ENCODE measurements around the gene CACNA2D3.

CACNA2D3 gene

DNA sequence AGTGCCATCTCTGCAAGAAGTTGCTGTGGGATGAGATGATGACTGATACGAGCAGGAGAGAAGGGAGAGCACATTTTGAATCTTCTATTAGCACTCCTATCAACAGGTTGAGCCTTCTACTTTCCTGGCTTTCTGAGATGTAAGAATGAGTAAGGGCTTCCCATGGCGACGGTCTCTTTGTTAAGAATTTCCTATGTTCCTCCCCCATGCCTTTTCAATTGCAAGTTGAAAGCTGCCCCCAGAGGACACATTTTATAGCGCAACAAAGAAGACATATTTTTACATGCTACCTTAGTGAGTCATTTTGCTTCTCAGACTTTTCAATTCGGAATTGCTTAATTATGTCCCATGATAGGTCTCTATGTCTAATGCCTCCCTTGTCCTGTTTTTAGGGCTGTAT, 876.8 kb downstream of the CACNA2D3 start:
- 0 out of 2 replicates have a peak overlapping the region, but pooled peaks have one; percentile 14 for H3K9ac ChIP-seq (ENCODE audit: low read depth, low read length)
- no peak overlapping the region for H3K4me3 ChIP-seq (ENCODE audit: low read depth, low read length)
- peaks cover 13% of the 10 kb centered on the region for H3K4me1 ChIP-seq (ENCODE audit: control insufficient read depth, insufficient read depth, low read length)
- no peaks in the 10 kb centered on the region for H3K27me3 ChIP-seq (ENCODE audit: control insufficient read depth, insufficient read depth, low read length)
- H3K9me3 ChIP-seq (ENCODE audit: control insufficient read depth, insufficient read depth, low read length): no peaks in the 10 kb centered on the region
- H3K27ac ChIP-seq (ENCODE audit: low read depth, low read length): peak overlapping the region; percentile 87
- no peaks in the 10 kb centered on the region for H3K36me3 ChIP-seq (ENCODE audit: control insufficient read depth, insufficient read depth, low read length)

DNA sequence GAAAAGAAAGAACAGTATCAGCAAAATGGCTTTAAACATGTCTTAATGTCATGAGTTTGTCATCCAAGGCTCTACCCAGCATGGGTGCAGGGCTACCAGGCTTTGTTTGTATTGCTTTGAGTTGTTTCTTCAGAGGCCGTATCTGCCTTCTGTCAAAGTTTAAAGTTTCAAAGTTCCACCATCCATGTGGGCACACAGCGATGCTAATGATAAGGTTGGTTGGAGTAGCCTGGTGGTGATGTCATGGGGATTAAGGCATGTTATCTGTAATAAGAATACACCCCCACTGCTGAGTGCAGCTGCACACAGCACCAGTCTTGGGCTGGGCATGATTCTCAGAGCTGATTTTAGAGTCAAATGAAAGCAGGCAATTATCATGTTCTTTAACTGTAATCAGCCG, 877.5 kb downstream of the CACNA2D3 start:
- peak overlapping the region; percentile 87 for H3K27ac ChIP-seq (ENCODE audit: low read depth, low read length)
- H3K4me3 ChIP-seq (ENCODE audit: low read depth, low read length): no peak overlapping the region
- H3K4me1 ChIP-seq (ENCODE audit: control insufficient read depth, insufficient read depth, low read length): peaks cover 13% of the 10 kb centered on the region
- H3K9ac ChIP-seq (ENCODE audit: low read depth, low read length): no peak overlapping the region
- H3K9me3 ChIP-seq (ENCODE audit: control insufficient read depth, insufficient read depth, low read length): no peaks in the 10 kb centered on the region
- H3K27me3 ChIP-seq (ENCODE audit: control insufficient read depth, insufficient read depth, low read length): no peaks in the 10 kb centered on the region
- H3K36me3 ChIP-seq (ENCODE audit: control insufficient read depth, insufficient read depth, low read length): no peaks in the 10 kb centered on the region

DNA sequence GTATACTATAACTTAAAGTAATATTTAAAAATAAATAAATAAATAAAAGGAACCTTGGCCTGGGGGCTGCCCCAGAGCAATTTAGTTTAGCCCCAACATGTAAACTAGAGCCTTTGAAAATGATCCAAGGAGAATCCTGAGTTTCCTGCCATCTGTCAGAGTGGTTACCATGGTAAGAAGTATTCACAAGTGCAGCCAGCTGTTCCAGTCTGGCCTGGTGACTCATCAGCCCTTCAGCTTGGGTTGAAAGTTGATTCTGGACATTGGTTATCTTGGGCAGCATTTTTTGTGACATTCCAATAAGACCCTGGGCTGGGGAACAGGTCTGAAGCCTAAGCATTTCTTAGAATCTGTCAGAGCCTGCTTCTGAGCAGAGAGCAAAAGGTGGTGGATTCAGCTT, 878.2 kb downstream of the CACNA2D3 start:
- H3K4me1 ChIP-seq (ENCODE audit: control insufficient read depth, insufficient read depth, low read length): peaks cover 17% of the 10 kb centered on the region
- H3K9me3 ChIP-seq (ENCODE audit: control insufficient read depth, insufficient read depth, low read length): no peaks in the 10 kb centered on the region
- H3K36me3 ChIP-seq (ENCODE audit: control insufficient read depth, insufficient read depth, low read length): no peaks in the 10 kb centered on the region
- no peak overlapping the region for H3K4me3 ChIP-seq (ENCODE audit: low read depth, low read length)
- no peaks in the 10 kb centered on the region for H3K27me3 ChIP-seq (ENCODE audit: control insufficient read depth, insufficient read depth, low read length)
- H3K9ac ChIP-seq (ENCODE audit: low read depth, low read length): no peak overlapping the region
- H3K27ac ChIP-seq (ENCODE audit: low read depth, low read length): no peak overlapping the region

DNA sequence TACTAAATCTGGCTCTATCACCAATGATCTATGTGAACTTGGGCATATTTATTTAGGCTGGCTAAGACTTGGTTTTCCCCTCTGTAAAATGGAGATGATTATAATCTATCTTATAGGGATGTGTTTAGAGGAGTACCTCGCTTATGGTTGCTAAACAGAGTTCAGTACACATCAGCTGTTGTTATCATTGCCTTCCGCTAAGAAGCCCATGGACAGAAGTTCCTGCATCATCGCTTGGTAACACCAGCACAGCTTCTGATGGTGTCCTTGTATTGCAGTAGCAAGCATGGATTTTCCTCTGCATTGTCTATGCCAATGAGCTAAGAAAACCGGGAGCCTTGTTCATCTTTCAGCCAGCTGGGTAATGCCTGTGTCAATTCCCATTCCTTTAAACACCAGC, 878.6 kb downstream of the CACNA2D3 start:
- Histone ChIP-seq H3K36me3 (ENCODE audit: control insufficient read depth, insufficient read depth, low read length) (no peaks in the 10 kb centered on the region), H3K4me3 (ENCODE audit: low read depth, low read length) (no peak overlapping the region), H3K9me3 (ENCODE audit: control insufficient read depth, insufficient read depth, low read length) (no peaks in the 10 kb centered on the region), H3K9ac (ENCODE audit: low read depth, low read length) (no peak overlapping the region), H3K4me1 (ENCODE audit: control insufficient read depth, insufficient read depth, low read length) (peaks cover 21% of the 10 kb centered on the region), H3K27me3 (ENCODE audit: control insufficient read depth, insufficient read depth, low read length) (no peaks in the 10 kb centered on the region), H3K27ac (ENCODE audit: low read depth, low read length) (no peak overlapping the region)

- no peak overlapping the region for H3K27ac ChIP-seq (ENCODE audit: low read depth, low read length)
- H3K36me3 ChIP-seq (ENCODE audit: control insufficient read depth, insufficient read depth, low read length): no peaks in the 10 kb centered on the region
- H3K4me1 ChIP-seq (ENCODE audit: control insufficient read depth, insufficient read depth, low read length): peaks cover 36% of the 10 kb centered on the region
- no peaks in the 10 kb centered on the region for H3K27me3 ChIP-seq (ENCODE audit: control insufficient read depth, insufficient read depth, low read length)
- no peak overlapping the region for H3K9ac ChIP-seq (ENCODE audit: low read depth, low read length)
- H3K4me3 ChIP-seq (ENCODE audit: low read depth, low read length): no peak overlapping the region
- H3K9me3 ChIP-seq (ENCODE audit: control insufficient read depth, insufficient read depth, low read length): no peaks in the 10 kb centered on the region
Observed at GRCh38 chr3:55002416-55002930, 880.1 kb downstream of the CACNA2D3 start.

DNA sequence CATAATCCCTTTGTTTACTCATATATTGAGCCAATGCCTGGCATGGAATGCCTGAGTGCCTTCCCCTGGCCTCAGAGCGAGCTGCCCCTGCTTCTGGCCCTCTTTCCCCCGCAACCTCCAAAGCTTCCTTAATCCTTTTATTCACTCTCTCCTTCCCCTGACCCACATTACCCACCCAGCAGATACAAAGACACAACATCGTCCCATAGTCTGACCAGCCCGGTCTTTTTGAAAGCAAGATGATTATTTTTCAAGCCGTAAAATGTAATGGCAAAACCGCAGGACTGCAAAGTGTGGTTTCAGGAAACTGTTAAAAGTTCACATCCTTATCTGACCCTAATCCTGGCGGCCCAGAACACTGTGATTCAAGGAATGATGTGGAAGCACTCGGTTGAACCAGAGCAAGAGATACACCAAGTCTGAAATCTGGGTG, 883.9 kb downstream of the CACNA2D3 start:
- Histone ChIP-seq H3K4me1 (ENCODE audit: control insufficient read depth, insufficient read depth, low read length) (peaks cover 28% of the 10 kb centered on the region), H3K9ac (ENCODE audit: low read depth, low read length) (peak overlapping the region; percentile 22; the same call in 1 of the 2 replicates), H3K9me3 (ENCODE audit: control insufficient read depth, insufficient read depth, low read length) (no peaks in the 10 kb centered on the region), H3K36me3 (ENCODE audit: control insufficient read depth, insufficient read depth, low read length) (no peaks in the 10 kb centered on the region), H3K27ac (ENCODE audit: low read depth, low read length) (peak overlapping the region; percentile 90), H3K4me3 (ENCODE audit: low read depth, low read length) (peak overlapping the region; percentile 4; the same call in 1 of the 2 replicates), H3K27me3 (ENCODE audit: control insufficient read depth, insufficient read depth, low read length) (no peaks in the 10 kb centered on the region)

DNA sequence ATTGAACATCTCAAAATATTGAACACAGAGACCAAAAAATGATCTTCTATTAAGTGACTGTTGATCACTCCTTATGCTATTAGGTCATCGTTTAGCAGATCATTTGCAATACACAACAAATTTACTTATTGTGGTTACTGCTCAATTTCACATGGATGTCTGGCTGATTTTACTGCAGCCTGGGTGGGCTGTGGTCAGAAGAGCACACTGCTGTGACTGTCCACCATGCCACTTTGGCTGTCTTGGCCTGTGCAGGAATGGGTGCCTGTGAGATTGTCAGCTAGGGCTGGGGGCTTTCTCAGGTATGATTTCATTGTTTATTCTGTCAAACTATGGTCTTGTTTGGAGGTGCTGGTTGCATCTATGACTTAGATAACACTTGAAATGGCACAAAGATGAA, 885.6 kb downstream of the CACNA2D3 start:
- Histone ChIP-seq H3K9me3 (ENCODE audit: control insufficient read depth, insufficient read depth, low read length) (no peaks in the 10 kb centered on the region), H3K4me3 (ENCODE audit: low read depth, low read length) (no peak overlapping the region), H3K27ac (ENCODE audit: low read depth, low read length) (no peak overlapping the region), H3K4me1 (ENCODE audit: control insufficient read depth, insufficient read depth, low read length) (peaks cover 28% of the 10 kb centered on the region), H3K27me3 (ENCODE audit: control insufficient read depth, insufficient read depth, low read length) (no peaks in the 10 kb centered on the region), H3K9ac (ENCODE audit: low read depth, low read length) (no peak overlapping the region), H3K36me3 (ENCODE audit: control insufficient read depth, insufficient read depth, low read length) (no peaks in the 10 kb centered on the region)

DNA sequence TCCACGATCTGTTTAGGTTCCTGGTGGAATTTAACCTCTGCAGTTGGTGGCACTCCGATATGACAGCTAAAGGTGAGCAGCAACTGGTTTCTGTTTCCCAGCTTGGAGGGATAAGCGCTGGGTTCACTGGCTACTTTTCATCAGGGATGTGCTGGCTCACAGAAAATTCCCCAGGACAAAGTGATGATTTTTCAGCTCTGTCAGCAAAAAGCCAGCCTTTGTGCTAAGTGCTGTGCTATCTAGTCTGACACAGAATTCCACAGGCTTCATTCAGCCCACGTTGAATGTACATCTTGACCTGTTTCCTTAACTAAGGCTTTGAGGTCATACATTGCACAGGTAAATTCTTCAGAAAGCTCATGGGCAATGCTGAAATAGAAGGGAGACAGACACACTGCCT, 887.0 kb downstream of the CACNA2D3 start:
- Histone ChIP-seq H3K9me3 (ENCODE audit: control insufficient read depth, insufficient read depth, low read length) (no peaks in the 10 kb centered on the region), H3K27me3 (ENCODE audit: control insufficient read depth, insufficient read depth, low read length) (no peaks in the 10 kb centered on the region), H3K27ac (ENCODE audit: low read depth, low read length) (no peak overlapping the region), H3K4me1 (ENCODE audit: control insufficient read depth, insufficient read depth, low read length) (peaks cover 31% of the 10 kb centered on the region), H3K4me3 (ENCODE audit: low read depth, low read length) (no peak overlapping the region), H3K9ac (ENCODE audit: low read depth, low read length) (no peak overlapping the region), H3K36me3 (ENCODE audit: control insufficient read depth, insufficient read depth, low read length) (no peaks in the 10 kb centered on the region)

DNA sequence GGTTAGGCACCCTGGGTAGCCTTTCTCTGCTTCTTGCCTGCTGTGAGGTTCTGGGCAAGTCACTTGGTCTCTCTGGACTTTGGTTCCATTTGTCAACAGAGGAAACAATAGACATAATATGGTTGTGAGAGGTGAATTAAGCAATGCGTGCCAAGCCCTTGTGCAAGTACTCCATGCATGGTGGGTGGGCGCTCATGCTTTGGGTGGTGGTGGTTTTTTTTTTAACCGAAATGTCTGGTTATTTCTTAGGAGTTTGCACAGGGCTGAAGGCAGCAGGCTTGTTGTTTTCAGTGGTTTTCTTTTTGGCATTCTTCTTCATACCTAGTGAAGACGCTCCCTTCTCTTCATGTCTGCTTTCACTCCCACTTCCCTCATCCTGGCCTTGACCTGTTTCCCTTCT, 889.7 kb downstream of the CACNA2D3 start:
- Histone ChIP-seq H3K36me3 (ENCODE audit: control insufficient read depth, insufficient read depth, low read length) (no peaks in the 10 kb centered on the region), H3K4me3 (ENCODE audit: low read depth, low read length) (no peak overlapping the region), H3K9me3 (ENCODE audit: control insufficient read depth, insufficient read depth, low read length) (no peaks in the 10 kb centered on the region), H3K27me3 (ENCODE audit: control insufficient read depth, insufficient read depth, low read length) (no peaks in the 10 kb centered on the region), H3K4me1 (ENCODE audit: control insufficient read depth, insufficient read depth, low read length) (peaks cover 27% of the 10 kb centered on the region), H3K9ac (ENCODE audit: low read depth, low read length) (no peak overlapping the region), H3K27ac (ENCODE audit: low read depth, low read length) (no peak overlapping the region)

DNA sequence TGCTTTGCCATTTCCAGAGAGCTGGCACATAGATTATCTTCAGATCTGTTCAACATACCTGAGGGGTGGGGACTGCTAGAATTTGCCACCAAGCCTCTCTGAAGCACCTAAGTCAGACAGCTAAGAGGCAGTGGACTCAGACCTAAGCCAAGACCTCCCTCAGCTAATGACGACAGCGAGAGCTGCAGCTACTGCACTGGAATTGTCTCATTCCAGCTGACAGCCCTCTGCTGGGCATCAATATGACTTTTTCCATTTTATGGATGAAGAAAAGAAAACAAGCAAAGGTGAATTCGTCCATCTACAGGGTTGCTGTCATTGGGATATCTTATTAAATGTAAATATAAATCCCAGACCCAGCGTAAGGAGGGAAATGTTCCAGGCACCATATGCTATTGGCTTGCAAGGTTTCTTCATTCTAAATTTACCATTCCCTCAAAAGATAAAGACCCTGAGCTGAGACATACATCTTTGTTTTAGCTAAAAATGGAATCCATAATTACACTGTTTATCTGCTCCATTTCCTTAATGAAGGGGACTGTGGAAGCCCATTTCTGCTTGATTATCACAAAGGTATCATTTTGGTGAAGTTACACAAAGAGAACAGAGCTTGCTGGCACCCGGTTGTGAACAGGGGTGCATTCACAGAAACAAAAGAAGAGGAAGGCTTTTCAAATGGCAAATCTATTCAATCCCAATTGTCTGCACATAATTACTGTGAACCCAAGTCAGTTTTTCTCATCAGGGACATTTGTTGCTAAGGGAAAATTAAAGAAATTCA, 891.0 kb downstream of the CACNA2D3 start:
- Histone ChIP-seq H3K27ac (ENCODE audit: low read depth, low read length) (no peak overlapping the region), H3K4me3 (ENCODE audit: low read depth, low read length) (no peak overlapping the region), H3K4me1 (ENCODE audit: control insufficient read depth, insufficient read depth, low read length) (peaks cover 17% of the 10 kb centered on the region), H3K27me3 (ENCODE audit: control insufficient read depth, insufficient read depth, low read length) (no peaks in the 10 kb centered on the region), H3K36me3 (ENCODE audit: control insufficient read depth, insufficient read depth, low read length) (no peaks in the 10 kb centered on the region), H3K9ac (ENCODE audit: low read depth, low read length) (no peak overlapping the region), H3K9me3 (ENCODE audit: control insufficient read depth, insufficient read depth, low read length) (no peaks in the 10 kb centered on the region)

DNA sequence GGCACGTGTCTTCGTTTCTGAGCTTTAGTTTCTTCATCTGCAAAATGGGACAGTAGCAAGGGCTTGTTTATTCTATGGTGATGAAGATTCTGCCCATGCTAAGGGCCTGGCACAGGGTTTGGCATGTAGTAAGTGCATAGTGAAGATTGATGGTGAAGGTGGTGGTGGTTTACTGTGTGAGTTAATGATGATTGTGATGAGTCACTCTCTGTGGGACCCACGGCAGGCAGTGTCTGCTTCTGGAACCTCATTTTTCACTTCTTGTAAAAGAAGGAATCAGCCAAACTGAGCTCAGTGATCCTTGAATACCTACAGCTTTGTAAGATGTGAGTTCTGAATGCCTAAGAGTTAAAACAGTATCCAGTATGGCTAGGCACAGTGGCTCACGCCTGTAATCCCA, 891.7 kb downstream of the CACNA2D3 start:
- no peak overlapping the region for H3K27ac ChIP-seq (ENCODE audit: low read depth, low read length)
- no peak overlapping the region for H3K4me3 ChIP-seq (ENCODE audit: low read depth, low read length)
- no peak overlapping the region for H3K9ac ChIP-seq (ENCODE audit: low read depth, low read length)
- H3K36me3 ChIP-seq (ENCODE audit: control insufficient read depth, insufficient read depth, low read length): no peaks in the 10 kb centered on the region
- no peaks in the 10 kb centered on the region for H3K9me3 ChIP-seq (ENCODE audit: control insufficient read depth, insufficient read depth, low read length)
- H3K4me1 ChIP-seq (ENCODE audit: control insufficient read depth, insufficient read depth, low read length): peaks cover 17% of the 10 kb centered on the region
- no peaks in the 10 kb centered on the region for H3K27me3 ChIP-seq (ENCODE audit: control insufficient read depth, insufficient read depth, low read length)
